GM23338 (cell line): ENCODE results near the gene MXRA7. TPM values are rescaled to one million over a fixed set of nuclear protein-coding genes. Genes with fewer than 3 reads are reported as not detected.
A peak's percentile ranks its signal among the peaks of the same experiment; 100 is the strongest.

ENCODE experiments used
- ATAC-seq: fragments of 200-7000 bp; cut with Tn5 transposase; 3 replicates; pipeline ENCODE4 v1.9.1; 2020
- DNase-seq: peaks from one replicate; pipeline ENCODE4 v3.0.0-alpha.2; 2015; ENCODE audit warnings: low spot score
- H2AFZ ChIP-seq: fragments of 200-600 bp; sonication (generic); 2 replicates; pipeline ENCODE4 v1.8.0; 2016; ENCODE audit warnings: antibody characterized with exemption, mild to moderate bottlenecking, moderate library complexity
- H3F3A ChIP-seq: fragments of 200-600 bp; sonication (generic); replicated peaks from 2 replicates; pipeline ENCODE4 v1.8.0; 2017; ENCODE audit warnings: antibody characterized with exemption, mixed run types, low read depth
- H3K27ac ChIP-seq: fragments of 200-600 bp; sonication (generic); 2 replicates; pipeline ENCODE4 v1.6.1; 2016; ENCODE audit warnings: low read depth
- H3K27me3 ChIP-seq: fragments of 200-600 bp; sonication (generic); 2 replicates; pipeline ENCODE4 v1.8.0; 2016; ENCODE audit warnings: mild to moderate bottlenecking, mixed run types, moderate library complexity; ENCODE audit not compliant: insufficient read depth
- H3K36me3 ChIP-seq: fragments of 200-600 bp; sonication (generic); 2 replicates; pipeline ENCODE4 v1.8.0; 2016; ENCODE audit warnings: mild to moderate bottlenecking; ENCODE audit not compliant: insufficient read depth
- H3K4me1 ChIP-seq: fragments of 200-600 bp; sonication (generic); 2 replicates; pipeline ENCODE4 v1.8.0; 2016; ENCODE audit warnings: mild to moderate bottlenecking, moderate library complexity; ENCODE audit not compliant: insufficient read depth
- H3K4me2 ChIP-seq: fragments of 200-600 bp; sonication (generic); 2 replicates; pipeline ENCODE4 v1.7.1; 2017; ENCODE audit warnings: mixed run types
- H3K4me3 ChIP-seq: fragments of 200-600 bp; sonication (generic); 2 replicates; pipeline ENCODE4 v1.6.1; 2016; ENCODE audit warnings: mixed run types
- H3K79me2 ChIP-seq: fragments of 200-600 bp; sonication (generic); replicated peaks from 2 replicates; pipeline ENCODE4 v1.8.0; 2017; ENCODE audit warnings: mild to moderate bottlenecking; ENCODE audit not compliant: insufficient read depth
- H3K9me2 ChIP-seq: fragments of 200-600 bp; sonication (generic); 2 replicates; pipeline ENCODE4 v1.8.0; 2017; ENCODE audit not compliant: insufficient read depth
- H4K20me1 ChIP-seq: fragments of 200-600 bp; sonication (generic); replicated peaks from 2 replicates; pipeline ENCODE4 v1.8.0; 2017; ENCODE audit warnings: mild to moderate bottlenecking; ENCODE audit not compliant: insufficient read depth
- H3K27ac Mint-ChIP-seq: 2 replicates; pipeline ENCODE4 v1.8.0; 2020; ENCODE audit warnings: inconsistent platforms, mild to moderate bottlenecking, moderate library complexity, mixed read lengths
- H3K27me3 Mint-ChIP-seq: 3 replicates; pipeline ENCODE4 v1.8.0; 2022; ENCODE audit warnings: low read depth, mild to moderate bottlenecking, moderate library complexity, mixed read lengths, inconsistent platforms; ENCODE audit not compliant: insufficient read depth, poor library complexity
- H3K36me3 Mint-ChIP-seq: 3 replicates; pipeline ENCODE4 v1.8.0; 2021; ENCODE audit warnings: low read depth, mild to moderate bottlenecking, inconsistent platforms, moderate library complexity, mixed read lengths
- H3K4me1 Mint-ChIP-seq: 3 replicates; pipeline ENCODE4 v1.8.0; 2020; ENCODE audit warnings: mild to moderate bottlenecking, inconsistent platforms, mixed read lengths
- H3K4me3 Mint-ChIP-seq: 3 replicates; pipeline ENCODE4 v1.8.0; 2021; ENCODE audit warnings: moderate library complexity, mild to moderate bottlenecking, inconsistent platforms, mixed read lengths
- H3K9me3 Mint-ChIP-seq: 3 replicates; pipeline ENCODE4 v1.8.0; 2020; ENCODE audit warnings: moderate library complexity, mild to moderate bottlenecking, inconsistent platforms, mixed read lengths
- CREB1 ChIP-seq: fragments of 250-450 bp; sonication (Bioruptor Pico); IDR thresholded peaks from 2 replicates; pipeline ENCODE4 v1.5.0; 2020; ENCODE audit warnings: low read depth, mild to moderate bottlenecking, moderate library complexity
- EZH2 ChIP-seq: fragments of 200-600 bp; sonication (generic); IDR thresholded peaks from one replicate; pipeline ENCODE4 v1.8.0; 2017; ENCODE audit warnings: antibody characterized with exemption, mild to moderate bottlenecking, low read depth; ENCODE audit not compliant: unreplicated experiment
- EZH2phosphoT487 ChIP-seq: fragments of 200-600 bp; sonication (generic); IDR thresholded peaks from one replicate; pipeline ENCODE4 v1.8.1; 2018; ENCODE audit warnings: antibody characterized with exemption; ENCODE audit not compliant: unreplicated experiment
- JUNB ChIP-seq: IDR thresholded peaks from one replicate; pipeline ENCODE4 v1.6.1; 2016; ENCODE audit warnings: antibody characterized with exemption; ENCODE audit not compliant: unreplicated experiment
- NANOG ChIP-seq: IDR thresholded peaks from 2 replicates; pipeline ENCODE4 v1.6.1; 2016; ENCODE audit warnings: antibody characterized with exemption, borderline replicate concordance
- POLR2AphosphoS5 ChIP-seq: IDR thresholded peaks from 2 replicates; pipeline ENCODE4 v1.6.1; 2016; ENCODE audit warnings: antibody characterized with exemption, low read depth
- STAT1 ChIP-seq: IDR thresholded peaks from one replicate; pipeline ENCODE4 v1.6.1; 2016; ENCODE audit warnings: antibody characterized with exemption; ENCODE audit not compliant: unreplicated experiment
- ZNF114 ChIP-seq: fragments of 250-450 bp; sonication (Bioruptor Pico); IDR thresholded peaks from 2 replicates; pipeline ENCODE4 v1.5.0; 2020; ENCODE audit warnings: mild to moderate bottlenecking, moderate library complexity
- ZNF331 ChIP-seq: fragments of 250-450 bp; sonication (Bioruptor Pico); IDR thresholded peaks from 2 replicates; pipeline ENCODE4 v1.5.0; 2020; ENCODE audit warnings: low read depth, mild to moderate bottlenecking, moderate library complexity
- polyA plus RNA-seq: library from polyadenylated mRNA; unstranded; fragments of >200 nt; fragmentation: Nextera tagmentation; extraction: Ambion mirVana; gene quantifications from 2 replicates; pipeline ENCODE4 v1.2.1, GENCODE V29; 2016
- total RNA-seq: library from RNA; depleted of rRNA; stranded (reverse); fragments of >200 nt; shearing (Covaris generic); gene quantifications from 2 replicates; pipeline ENCODE4 v1.2.3, GENCODE V29; 2014
- TF ChIP-seq, protein P1 (sequence below): IDR thresholded peaks from one replicate; pipeline ENCODE4 v1.6.1; 2018; ENCODE audit warnings: antibody characterized with exemption; ENCODE audit not compliant: unreplicated experiment
- TF ChIP-seq, protein P2 (sequence below): fragments of 250-450 bp; sonication (Bioruptor Pico); IDR thresholded peaks from 2 replicates; pipeline ENCODE4 v1.5.0; 2020; ENCODE audit warnings: mild to moderate bottlenecking, moderate library complexity
- TF ChIP-seq, protein P3 (sequence below): IDR thresholded peaks from 2 replicates; pipeline ENCODE4 v1.6.1; 2016; ENCODE audit warnings: antibody characterized with exemption
- TF ChIP-seq, protein P4 (sequence below), 2 experiments: fragments of 200-600 bp in 1 of 2; sonication (generic) in 1 of 2; conservative IDR thresholded peaks; 2 replicates each; pipeline versions ENCODE4 v1.5.1 to v1.6.1; 2016 to 2017; ENCODE audit warnings: antibody characterized with exemption in 2 of 2, low read depth in 2 of 2, mild to moderate bottlenecking in 2 of 2, moderate library complexity in 1 of 2

Gene MXRA7
- total and polyA plus RNA-seq, 2 experiments from 2014 or later: 12.1 to 46.6 TPM

DNA sequence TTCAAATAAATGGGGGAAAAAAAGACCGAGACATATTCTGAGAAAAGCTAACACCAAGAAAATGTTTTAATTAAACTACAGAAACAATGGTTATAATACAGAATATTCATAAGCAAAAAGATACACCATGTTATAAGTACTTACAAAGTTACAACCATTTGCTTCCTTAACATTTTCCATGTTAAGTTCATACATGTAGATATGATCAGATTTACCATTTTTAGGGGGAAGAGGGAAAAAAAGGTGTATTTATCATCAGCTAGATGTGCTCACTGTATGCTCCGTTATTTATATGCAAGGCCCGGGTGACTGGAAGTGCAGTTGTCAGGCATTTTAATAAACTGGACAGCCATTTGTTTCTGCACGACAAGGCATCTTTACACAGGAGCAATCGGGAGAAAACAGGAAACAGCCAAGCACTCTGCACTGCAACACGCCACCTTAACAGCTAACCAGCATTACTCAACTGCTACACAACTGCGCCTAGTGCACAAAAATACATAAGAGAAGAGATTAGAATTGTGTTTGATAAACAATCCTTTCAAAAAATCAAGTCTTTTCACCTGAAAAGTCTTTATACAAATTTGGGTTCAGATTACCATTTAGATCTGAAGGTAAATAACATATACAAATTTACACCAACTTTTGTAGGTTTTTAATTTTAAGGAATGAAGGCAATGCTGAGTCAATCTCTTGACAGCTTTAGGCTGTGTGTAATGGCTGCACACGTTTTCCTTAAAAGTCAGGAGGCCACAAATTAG is 23.5 kb upstream of the MXRA7 start:
- peak overlapping the region; percentile 97 for H3K4me3 ChIP-seq
- peaks cover 38% of the 10 kb centered on the region for H4K20me1 ChIP-seq
- peaks cover 48% of the 10 kb centered on the region for H3F3A ChIP-seq
- peaks cover 37% of the 10 kb centered on the region for H3K36me3 ChIP-seq
- peaks cover 9% of the 10 kb centered on the region; the same call in 2 of the 3 replicates for H3K9me3 Mint-ChIP-seq
- ATAC-seq (no peak), DNase-seq (no peak)
- H3K27me3 Mint-ChIP-seq: peaks cover 25% of the 10 kb centered on the region
- H3K4me3 Mint-ChIP-seq: peak overlapping the region; percentile 99
- TF ChIP-seq JUNB (no peak), STAT1 (no peak), EZH2 (no peak), ZNF331 (CRISPR knock-in tag) (no peak), NANOG (no peak), ZNF114 (CRISPR knock-in tag) (no peak), POLR2AphosphoS5 (no peak), CREB1 (CRISPR knock-in tag) (no peak), EZH2phosphoT487 (no peak)
- TF ChIP-seq, protein P1, sequence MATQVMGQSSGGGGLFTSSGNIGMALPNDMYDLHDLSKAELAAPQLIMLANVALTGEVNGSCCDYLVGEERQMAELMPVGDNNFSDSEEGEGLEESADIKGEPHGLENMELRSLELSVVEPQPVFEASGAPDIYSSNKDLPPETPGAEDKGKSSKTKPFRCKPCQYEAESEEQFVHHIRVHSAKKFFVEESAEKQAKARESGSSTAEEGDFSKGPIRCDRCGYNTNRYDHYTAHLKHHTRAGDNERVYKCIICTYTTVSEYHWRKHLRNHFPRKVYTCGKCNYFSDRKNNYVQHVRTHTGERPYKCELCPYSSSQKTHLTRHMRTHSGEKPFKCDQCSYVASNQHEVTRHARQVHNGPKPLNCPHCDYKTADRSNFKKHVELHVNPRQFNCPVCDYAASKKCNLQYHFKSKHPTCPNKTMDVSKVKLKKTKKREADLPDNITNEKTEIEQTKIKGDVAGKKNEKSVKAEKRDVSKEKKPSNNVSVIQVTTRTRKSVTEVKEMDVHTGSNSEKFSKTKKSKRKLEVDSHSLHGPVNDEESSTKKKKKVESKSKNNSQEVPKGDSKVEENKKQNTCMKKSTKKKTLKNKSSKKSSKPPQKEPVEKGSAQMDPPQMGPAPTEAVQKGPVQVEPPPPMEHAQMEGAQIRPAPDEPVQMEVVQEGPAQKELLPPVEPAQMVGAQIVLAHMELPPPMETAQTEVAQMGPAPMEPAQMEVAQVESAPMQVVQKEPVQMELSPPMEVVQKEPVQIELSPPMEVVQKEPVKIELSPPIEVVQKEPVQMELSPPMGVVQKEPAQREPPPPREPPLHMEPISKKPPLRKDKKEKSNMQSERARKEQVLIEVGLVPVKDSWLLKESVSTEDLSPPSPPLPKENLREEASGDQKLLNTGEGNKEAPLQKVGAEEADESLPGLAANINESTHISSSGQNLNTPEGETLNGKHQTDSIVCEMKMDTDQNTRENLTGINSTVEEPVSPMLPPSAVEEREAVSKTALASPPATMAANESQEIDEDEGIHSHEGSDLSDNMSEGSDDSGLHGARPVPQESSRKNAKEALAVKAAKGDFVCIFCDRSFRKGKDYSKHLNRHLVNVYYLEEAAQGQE: no peak
- TF ChIP-seq, protein P2, sequence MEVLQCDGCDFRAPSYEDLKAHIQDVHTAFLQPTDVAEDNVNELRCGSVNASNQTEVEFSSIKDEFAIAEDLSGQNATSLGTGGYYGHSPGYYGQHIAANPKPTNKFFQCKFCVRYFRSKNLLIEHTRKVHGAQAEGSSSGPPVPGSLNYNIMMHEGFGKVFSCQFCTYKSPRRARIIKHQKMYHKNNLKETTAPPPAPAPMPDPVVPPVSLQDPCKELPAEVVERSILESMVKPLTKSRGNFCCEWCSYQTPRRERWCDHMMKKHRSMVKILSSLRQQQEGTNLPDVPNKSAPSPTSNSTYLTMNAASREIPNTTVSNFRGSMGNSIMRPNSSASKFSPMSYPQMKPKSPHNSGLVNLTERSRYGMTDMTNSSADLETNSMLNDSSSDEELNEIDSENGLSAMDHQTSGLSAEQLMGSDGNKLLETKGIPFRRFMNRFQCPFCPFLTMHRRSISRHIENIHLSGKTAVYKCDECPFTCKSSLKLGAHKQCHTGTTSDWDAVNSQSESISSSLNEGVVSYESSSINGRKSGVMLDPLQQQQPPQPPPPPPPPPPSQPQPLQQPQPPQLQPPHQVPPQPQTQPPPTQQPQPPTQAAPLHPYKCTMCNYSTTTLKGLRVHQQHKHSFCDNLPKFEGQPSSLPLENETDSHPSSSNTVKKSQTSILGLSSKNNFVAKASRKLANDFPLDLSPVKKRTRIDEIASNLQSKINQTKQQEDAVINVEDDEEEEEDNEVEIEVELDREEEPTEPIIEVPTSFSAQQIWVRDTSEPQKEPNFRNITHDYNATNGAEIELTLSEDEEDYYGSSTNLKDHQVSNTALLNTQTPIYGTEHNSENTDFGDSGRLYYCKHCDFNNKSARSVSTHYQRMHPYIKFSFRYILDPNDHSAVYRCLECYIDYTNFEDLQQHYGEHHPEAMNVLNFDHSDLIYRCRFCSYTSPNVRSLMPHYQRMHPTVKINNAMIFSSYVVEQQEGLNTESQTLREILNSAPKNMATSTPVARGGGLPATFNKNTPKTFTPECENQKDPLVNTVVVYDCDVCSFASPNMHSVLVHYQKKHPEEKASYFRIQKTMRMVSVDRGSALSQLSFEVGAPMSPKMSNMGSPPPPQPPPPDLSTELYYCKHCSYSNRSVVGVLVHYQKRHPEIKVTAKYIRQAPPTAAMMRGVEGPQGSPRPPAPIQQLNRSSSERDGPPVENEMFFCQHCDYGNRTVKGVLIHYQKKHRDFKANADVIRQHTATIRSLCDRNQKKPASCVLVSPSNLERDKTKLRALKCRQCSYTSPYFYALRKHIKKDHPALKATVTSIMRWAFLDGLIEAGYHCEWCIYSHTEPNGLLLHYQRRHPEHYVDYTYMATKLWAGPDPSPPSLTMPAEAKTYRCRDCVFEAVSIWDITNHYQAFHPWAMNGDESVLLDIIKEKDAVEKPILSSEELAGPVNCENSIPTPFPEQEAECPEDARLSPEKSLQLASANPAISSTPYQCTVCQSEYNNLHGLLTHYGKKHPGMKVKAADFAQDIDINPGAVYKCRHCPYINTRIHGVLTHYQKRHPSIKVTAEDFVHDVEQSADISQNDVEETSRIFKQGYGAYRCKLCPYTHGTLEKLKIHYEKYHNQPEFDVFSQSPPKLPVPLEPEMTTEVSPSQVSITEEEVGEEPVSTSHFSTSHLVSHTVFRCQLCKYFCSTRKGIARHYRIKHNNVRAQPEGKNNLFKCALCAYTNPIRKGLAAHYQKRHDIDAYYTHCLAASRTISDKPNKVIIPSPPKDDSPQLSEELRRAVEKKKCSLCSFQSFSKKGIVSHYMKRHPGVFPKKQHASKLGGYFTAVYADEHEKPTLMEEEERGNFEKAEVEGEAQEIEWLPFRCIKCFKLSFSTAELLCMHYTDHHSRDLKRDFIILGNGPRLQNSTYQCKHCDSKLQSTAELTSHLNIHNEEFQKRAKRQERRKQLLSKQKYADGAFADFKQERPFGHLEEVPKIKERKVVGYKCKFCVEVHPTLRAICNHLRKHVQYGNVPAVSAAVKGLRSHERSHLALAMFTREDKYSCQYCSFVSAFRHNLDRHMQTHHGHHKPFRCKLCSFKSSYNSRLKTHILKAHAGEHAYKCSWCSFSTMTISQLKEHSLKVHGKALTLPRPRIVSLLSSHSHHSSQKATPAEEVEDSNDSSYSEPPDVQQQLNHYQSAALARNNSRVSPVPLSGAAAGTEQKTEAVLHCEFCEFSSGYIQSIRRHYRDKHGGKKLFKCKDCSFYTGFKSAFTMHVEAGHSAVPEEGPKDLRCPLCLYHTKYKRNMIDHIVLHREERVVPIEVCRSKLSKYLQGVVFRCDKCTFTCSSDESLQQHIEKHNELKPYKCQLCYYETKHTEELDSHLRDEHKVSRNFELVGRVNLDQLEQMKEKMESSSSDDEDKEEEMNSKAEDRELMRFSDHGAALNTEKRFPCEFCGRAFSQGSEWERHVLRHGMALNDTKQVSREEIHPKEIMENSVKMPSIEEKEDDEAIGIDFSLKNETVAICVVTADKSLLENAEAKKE (CRISPR knock-in tag): no peak
- TF ChIP-seq, protein P3, sequence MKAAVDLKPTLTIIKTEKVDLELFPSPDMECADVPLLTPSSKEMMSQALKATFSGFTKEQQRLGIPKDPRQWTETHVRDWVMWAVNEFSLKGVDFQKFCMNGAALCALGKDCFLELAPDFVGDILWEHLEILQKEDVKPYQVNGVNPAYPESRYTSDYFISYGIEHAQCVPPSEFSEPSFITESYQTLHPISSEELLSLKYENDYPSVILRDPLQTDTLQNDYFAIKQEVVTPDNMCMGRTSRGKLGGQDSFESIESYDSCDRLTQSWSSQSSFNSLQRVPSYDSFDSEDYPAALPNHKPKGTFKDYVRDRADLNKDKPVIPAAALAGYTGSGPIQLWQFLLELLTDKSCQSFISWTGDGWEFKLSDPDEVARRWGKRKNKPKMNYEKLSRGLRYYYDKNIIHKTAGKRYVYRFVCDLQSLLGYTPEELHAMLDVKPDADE: no peak
- TF ChIP-seq, protein P4, sequence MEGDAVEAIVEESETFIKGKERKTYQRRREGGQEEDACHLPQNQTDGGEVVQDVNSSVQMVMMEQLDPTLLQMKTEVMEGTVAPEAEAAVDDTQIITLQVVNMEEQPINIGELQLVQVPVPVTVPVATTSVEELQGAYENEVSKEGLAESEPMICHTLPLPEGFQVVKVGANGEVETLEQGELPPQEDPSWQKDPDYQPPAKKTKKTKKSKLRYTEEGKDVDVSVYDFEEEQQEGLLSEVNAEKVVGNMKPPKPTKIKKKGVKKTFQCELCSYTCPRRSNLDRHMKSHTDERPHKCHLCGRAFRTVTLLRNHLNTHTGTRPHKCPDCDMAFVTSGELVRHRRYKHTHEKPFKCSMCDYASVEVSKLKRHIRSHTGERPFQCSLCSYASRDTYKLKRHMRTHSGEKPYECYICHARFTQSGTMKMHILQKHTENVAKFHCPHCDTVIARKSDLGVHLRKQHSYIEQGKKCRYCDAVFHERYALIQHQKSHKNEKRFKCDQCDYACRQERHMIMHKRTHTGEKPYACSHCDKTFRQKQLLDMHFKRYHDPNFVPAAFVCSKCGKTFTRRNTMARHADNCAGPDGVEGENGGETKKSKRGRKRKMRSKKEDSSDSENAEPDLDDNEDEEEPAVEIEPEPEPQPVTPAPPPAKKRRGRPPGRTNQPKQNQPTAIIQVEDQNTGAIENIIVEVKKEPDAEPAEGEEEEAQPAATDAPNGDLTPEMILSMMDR (conservative IDR thresholded peaks at IDR 0.05; ENCODE audit: low read depth in 2 of 2): no peak
- peaks cover 12% of the 10 kb centered on the region; the same call in 1 of the 2 replicates for H3K4me1 ChIP-seq
- no peak overlapping the region for H2AFZ ChIP-seq
- peaks cover 63% of the 10 kb centered on the region for H3K79me2 ChIP-seq
- H3K9me2 ChIP-seq: no peaks in the 10 kb centered on the region
- peaks cover 26% of the 10 kb centered on the region for H3K4me1 Mint-ChIP-seq
- no peaks in the 10 kb centered on the region for H3K27me3 ChIP-seq
- peak overlapping the region; percentile 99 for H3K4me2 ChIP-seq
- peak overlapping the region; percentile 83 for H3K27ac Mint-ChIP-seq
- peak overlapping the region; percentile 10; the same call in 1 of the 2 replicates for H3K27ac ChIP-seq
- H3K36me3 Mint-ChIP-seq: peaks cover 72% of the 10 kb centered on the region
